Fibroblast of lung (primary cell): Measurements from ENCODE around the gene MAGI2.

ENCODE experiments used
- EZH2 ChIP-seq: IDR thresholded peaks from 2 replicates; pipeline ENCODE4 v1.5.1; 2012; ENCODE audit warnings: low read length, control low read depth, mild to moderate bottlenecking; ENCODE audit errors: missing control alignments
- TF ChIP-seq, protein P1 (sequence below), 2 donors: IDR thresholded peaks in 1 of 2; conservative IDR thresholded peaks in 1 of 2; 1 replicate in 1 of 2; 2 replicates in 1 of 2; pipeline ENCODE4 v1.5.1; 2011 to 2012; ENCODE audit warnings: low read length in 2 of 2, control low read depth in 1 of 2, inconsistent platforms in 1 of 2, low read depth in 1 of 2, mild to moderate bottlenecking in 1 of 2

DNA sequence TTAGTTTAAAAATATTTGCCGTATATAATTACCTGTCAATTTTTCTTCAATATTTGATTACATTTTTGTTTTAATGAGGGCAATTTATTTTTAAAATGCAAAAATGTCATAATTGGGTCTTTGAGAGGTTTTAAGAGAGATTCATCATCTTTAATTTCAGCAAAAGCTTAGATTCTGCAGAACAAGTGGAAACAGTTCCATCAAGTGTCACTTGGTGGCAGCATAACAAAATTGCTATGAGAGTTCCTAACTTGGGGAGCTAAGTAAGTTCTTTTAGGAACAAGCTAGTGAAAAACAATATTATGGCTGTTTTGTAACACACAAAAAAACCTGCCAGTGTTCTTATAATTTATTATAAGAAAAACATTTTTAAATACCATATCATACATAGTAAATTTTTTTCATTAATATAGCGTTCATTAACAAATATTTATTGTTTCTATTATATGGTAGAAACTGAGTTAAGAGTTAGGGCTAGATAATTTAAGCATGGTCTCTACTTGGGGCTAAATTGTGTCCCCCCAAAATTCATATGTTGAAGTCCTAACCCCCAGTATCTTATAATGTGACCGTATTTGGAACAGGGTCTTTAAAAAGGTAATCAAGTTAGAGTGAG, 155.2 kb downstream of the MAGI2 start:
- TF ChIP-seq, protein P1, sequence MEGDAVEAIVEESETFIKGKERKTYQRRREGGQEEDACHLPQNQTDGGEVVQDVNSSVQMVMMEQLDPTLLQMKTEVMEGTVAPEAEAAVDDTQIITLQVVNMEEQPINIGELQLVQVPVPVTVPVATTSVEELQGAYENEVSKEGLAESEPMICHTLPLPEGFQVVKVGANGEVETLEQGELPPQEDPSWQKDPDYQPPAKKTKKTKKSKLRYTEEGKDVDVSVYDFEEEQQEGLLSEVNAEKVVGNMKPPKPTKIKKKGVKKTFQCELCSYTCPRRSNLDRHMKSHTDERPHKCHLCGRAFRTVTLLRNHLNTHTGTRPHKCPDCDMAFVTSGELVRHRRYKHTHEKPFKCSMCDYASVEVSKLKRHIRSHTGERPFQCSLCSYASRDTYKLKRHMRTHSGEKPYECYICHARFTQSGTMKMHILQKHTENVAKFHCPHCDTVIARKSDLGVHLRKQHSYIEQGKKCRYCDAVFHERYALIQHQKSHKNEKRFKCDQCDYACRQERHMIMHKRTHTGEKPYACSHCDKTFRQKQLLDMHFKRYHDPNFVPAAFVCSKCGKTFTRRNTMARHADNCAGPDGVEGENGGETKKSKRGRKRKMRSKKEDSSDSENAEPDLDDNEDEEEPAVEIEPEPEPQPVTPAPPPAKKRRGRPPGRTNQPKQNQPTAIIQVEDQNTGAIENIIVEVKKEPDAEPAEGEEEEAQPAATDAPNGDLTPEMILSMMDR (conservative IDR thresholded peaks at IDR 0.05 in 1 of 2, IDR thresholded peaks at IDR 0.05 in 1 of 2; ENCODE audit: low read depth in 1 of 2, low read length in 2 of 2): peak; percentile 80 to 84
- no peak for TF ChIP-seq EZH2
